Stomach smooth muscle (tissue), 2 donors: ENCODE data around the gene MXD4.

Experiments used
- H3K27ac ChIP-seq: one replicate; pipeline ENCODE4 v1.7.0; 2013; ENCODE audit warnings: mild to moderate bottlenecking, low read length, inconsistent platforms
- H3K27me3 ChIP-seq, 2 donors: one replicate each; pipeline ENCODE4 v1.7.0; 2013; ENCODE audit warnings: low read length in 2 of 2; ENCODE audit not compliant: insufficient read depth in 2 of 2, control insufficient read depth in 1 of 2
- H3K36me3 ChIP-seq, 2 donors: one replicate each; pipeline ENCODE4 v1.7.0; 2013; ENCODE audit warnings: low read length in 2 of 2; ENCODE audit not compliant: control insufficient read depth in 2 of 2, insufficient read depth in 2 of 2
- H3K4me1 ChIP-seq: one replicate; pipeline ENCODE4 v1.7.0; 2013; ENCODE audit warnings: low read length; ENCODE audit not compliant: control insufficient read depth, insufficient read depth
- H3K4me3 ChIP-seq, 2 donors: one replicate each; pipeline ENCODE4 v1.7.0; 2013; ENCODE audit warnings: low read length in 2 of 2
- H3K9ac ChIP-seq, 2 donors: one replicate each; pipeline ENCODE4 v1.7.0; 2013; ENCODE audit warnings: low read length in 2 of 2, mild to moderate bottlenecking in 1 of 2
- H3K9me3 ChIP-seq, 2 donors: one replicate each; pipeline ENCODE4 v1.7.0; 2013; ENCODE audit warnings: low read length in 2 of 2; ENCODE audit not compliant: control insufficient read depth in 2 of 2
- donor health status: healthy.
- donor health status: Pancreatic carcinoma.

The MXD4 gene

GRCh38 chr4:2301225-2301642 lies 39.3 kb upstream of the MXD4 start:
- Histone ChIP-seq H3K4me1 (peaks cover 14% of the 10 kb centered on the region), H3K4me3 (no peak overlapping the region), H3K27me3 (no peaks in the 10 kb centered on the region), H3K27ac (no peak overlapping the region), H3K9ac (no peak overlapping the region), H3K36me3 (no peaks in the 10 kb centered on the region), H3K9me3 (peaks cover 0 to 7% of the 10 kb centered on the region in 2 donors)

- Histone ChIP-seq H3K9ac (no peak overlapping the region), H3K4me3 (no peak overlapping the region), H3K27me3 (no peaks in the 10 kb centered on the region), H3K36me3 (no peaks in the 10 kb centered on the region), H3K4me1 (peaks cover 14% of the 10 kb centered on the region), H3K9me3 (peaks cover 0 to 7% of the 10 kb centered on the region in 2 donors), H3K27ac (no peak overlapping the region)
Observed at GRCh38 chr4:2300431-2301224, 38.7 kb upstream of the MXD4 start.

GRCh38 chr4:2299794-2300193 lies 37.9 kb upstream of the MXD4 start:
- no peaks in the 10 kb centered on the region for H3K36me3 ChIP-seq
- no peak overlapping the region for H3K4me3 ChIP-seq
- H3K9ac ChIP-seq, result no peak overlapping the region
- peaks cover 14% of the 10 kb centered on the region for H3K4me1 ChIP-seq
- H3K27me3 ChIP-seq, result no peaks in the 10 kb centered on the region
- no peak overlapping the region for H3K27ac ChIP-seq
- peaks cover 0 to 7% of the 10 kb centered on the region in 2 donors for H3K9me3 ChIP-seq

- Histone ChIP-seq H3K4me1 (peaks cover 14% of the 10 kb centered on the region), H3K4me3 (no peak overlapping the region), H3K27ac (no peak overlapping the region), H3K9me3 (peaks cover 0 to 7% of the 10 kb centered on the region in 2 donors), H3K27me3 (no peaks in the 10 kb centered on the region), H3K9ac (no peak overlapping the region), H3K36me3 (no peaks in the 10 kb centered on the region)
Observed at GRCh38 chr4:2298532-2298991, 36.7 kb upstream of the MXD4 start.

GRCh38 chr4:2297606-2298531 lies 36.0 kb upstream of the MXD4 start:
- no peak overlapping the region for H3K27ac ChIP-seq
- H3K9ac ChIP-seq, result no peak overlapping the region
- no peaks in the 10 kb centered on the region for H3K27me3 ChIP-seq
- H3K4me3 ChIP-seq, result no peak overlapping the region
- H3K4me1 ChIP-seq, result peaks cover 14% of the 10 kb centered on the region
- no peaks in the 10 kb centered on the region for H3K36me3 ChIP-seq
- H3K9me3 ChIP-seq, result peaks cover 0 to 6% of the 10 kb centered on the region in 2 donors

GRCh38 chr4:2296631-2297601 lies 35.0 kb upstream of the MXD4 start:
- Histone ChIP-seq H3K4me1 (peaks cover 13% of the 10 kb centered on the region), H3K4me3 (no peak overlapping the region), H3K27ac (no peak overlapping the region), H3K9me3 (no peaks in the 10 kb centered on the region), H3K27me3 (no peaks in the 10 kb centered on the region), H3K9ac (no peak overlapping the region), H3K36me3 (no peaks in the 10 kb centered on the region)

GRCh38 chr4:2295900-2296442 lies 34.1 kb upstream of the MXD4 start:
- no peaks in the 10 kb centered on the region for H3K9me3 ChIP-seq
- H3K27me3 ChIP-seq, result no peaks in the 10 kb centered on the region
- no peak overlapping the region for H3K9ac ChIP-seq
- H3K4me3 ChIP-seq, result no peak overlapping the region
- H3K4me1 ChIP-seq, result peaks cover 3% of the 10 kb centered on the region
- no peaks in the 10 kb centered on the region for H3K36me3 ChIP-seq
- H3K27ac ChIP-seq, result no peak overlapping the region

GRCh38 chr4:2295500-2295899 lies 33.6 kb upstream of the MXD4 start:
- Histone ChIP-seq H3K9me3 (no peaks in the 10 kb centered on the region), H3K36me3 (no peaks in the 10 kb centered on the region), H3K27me3 (no peaks in the 10 kb centered on the region), H3K4me3 (no peak overlapping the region), H3K4me1 (no peaks in the 10 kb centered on the region), H3K9ac (no peak overlapping the region), H3K27ac (no peak overlapping the region)

GRCh38 chr4:2292646-2293108 lies 30.8 kb upstream of the MXD4 start:
- no peaks in the 10 kb centered on the region for H3K9me3 ChIP-seq
- H3K4me1 ChIP-seq, result no peaks in the 10 kb centered on the region
- H3K27me3 ChIP-seq, result no peaks in the 10 kb centered on the region
- no peak overlapping the region for H3K4me3 ChIP-seq
- H3K27ac ChIP-seq, result no peak overlapping the region
- no peaks in the 10 kb centered on the region for H3K36me3 ChIP-seq
- H3K9ac ChIP-seq, result no peak overlapping the region
